Progenitor cell of endocrine pancreas (in vitro differentiated cells): ENCODE measurements around the gene IL31. TPM values are rescaled to one million over a fixed set of nuclear protein-coding genes. Genes with fewer than 3 reads are reported as not detected.

ENCODE experiments used
- DNase-seq: peaks from one replicate; pipeline ENCODE4 v3.0.0; 2021; ENCODE audit warnings: low spot score; ENCODE audit not compliant: unreplicated experiment
- H3K27ac Mint-ChIP-seq: 2 replicates; pipeline ENCODE4 v1.8.0; 2021; ENCODE audit warnings: mild to moderate bottlenecking, moderate library complexity, mixed read lengths
- H3K27me3 Mint-ChIP-seq: 2 replicates; pipeline ENCODE4 v1.8.0; 2021; ENCODE audit warnings: mixed read lengths
- H3K36me3 Mint-ChIP-seq: 2 replicates; pipeline ENCODE4 v1.8.0; 2022; ENCODE audit warnings: mixed read lengths; ENCODE audit not compliant: insufficient read depth
- H3K4me1 Mint-ChIP-seq: 2 replicates; pipeline ENCODE4 v1.8.0; 2021; ENCODE audit warnings: low read depth, mixed read lengths
- H3K4me3 Mint-ChIP-seq: 2 replicates; pipeline ENCODE4 v1.8.0; 2021; ENCODE audit warnings: low read depth, mild to moderate bottlenecking, moderate library complexity, mixed read lengths
- H3K9me3 Mint-ChIP-seq: 2 replicates; pipeline ENCODE4 v1.8.0; 2021; ENCODE audit warnings: low read depth, mixed read lengths
- CTCF ChIP-seq: fragments of 200-600 bp; sonication (generic); IDR thresholded peaks from one replicate; pipeline ENCODE4 v1.5.0; 2021; ENCODE audit warnings: antibody characterized with exemption, mild to moderate bottlenecking; ENCODE audit not compliant: unreplicated experiment
- total RNA-seq: library from RNA; stranded (reverse); gene quantifications from 2 replicates; pipeline ENCODE4 v1.2.1, GENCODE V29; 2021

The IL31 gene
- total RNA-seq, 1 donor from 2014 or later: not detected

- DNase-seq: no peak
- TF ChIP-seq CTCF: no peak
- peaks cover 2% of the 10 kb centered on the region for H3K36me3 Mint-ChIP-seq
- no peak overlapping the region for H3K4me3 Mint-ChIP-seq
- H3K27ac Mint-ChIP-seq: peak overlapping the region; percentile 60
- no peaks in the 10 kb centered on the region for H3K27me3 Mint-ChIP-seq
- H3K9me3 Mint-ChIP-seq: no peaks in the 10 kb centered on the region
- peaks cover 2% of the 10 kb centered on the region for H3K4me1 Mint-ChIP-seq
Measured at GRCh38 chr12:122123761-122124145, 50.3 kb downstream of the IL31 start.

- peak; percentile 90 for TF ChIP-seq CTCF
- Mint-ChIP-seq H3K9me3 (no peaks in the 10 kb centered on the region), H3K4me1 (peaks cover 2% of the 10 kb centered on the region), H3K36me3 (peaks cover 2% of the 10 kb centered on the region), H3K27ac (peak overlapping the region; percentile 62), H3K27me3 (no peaks in the 10 kb centered on the region), H3K4me3 (no peak overlapping the region)
- DNase-seq: peak; percentile 69
Measured at GRCh38 chr12:122123051-122123760, 50.8 kb downstream of the IL31 start.

Other genes starting within 250 kb of the IL31 start
- 43.7 and 49.3 TPM in 2 replicates for gene BCL7A, start 152.3 kb downstream of the IL31 start, total RNA-seq
- gene MLXIP, start 95.5 kb downstream of the IL31 start, total RNA-seq: 48.6 and 48.7 TPM in 2 replicates
- 5.4 and 5.5 TPM in 2 replicates for gene LRRC43, start 8.9 kb upstream of the IL31 start, total RNA-seq
- gene B3GNT4, start 29.5 kb upstream of the IL31 start, total RNA-seq: 0.27 and 0.91 TPM in 2 replicates
- gene DIABLO, start 51.8 kb upstream of the IL31 start, total RNA-seq: 63.8 and 65.3 TPM in 2 replicates
- gene VPS33A, start 92.3 kb upstream of the IL31 start, total RNA-seq: 33.2 and 40.4 TPM in 2 replicates
- 78.6 and 81.8 TPM in 2 replicates for gene CLIP1, start 248.4 kb upstream of the IL31 start, total RNA-seq